Esophagus muscularis mucosa (tissue), 3 donors: Measurements from ENCODE around the gene RNF144B.

Source experiments
- POLR2AphosphoS5 ChIP-seq, 2 donors: sonication (generic); formaldehyde crosslinking; IDR thresholded peaks; one replicate each; pipeline ENCODE4 v1.6.1; 2017; ENCODE audit warnings: antibody characterized with exemption in 2 of 2
- TF ChIP-seq, protein P1 (sequence below), 3 experiments: fragments of 200-600 bp in 2 of 3; fragments of 450-650 bp in 1 of 3; sonication (generic) in 2 of 3; IDR thresholded peaks; one replicate each; pipeline ENCODE4 v1.5.1; 2017 to 2019; ENCODE audit warnings: antibody characterized with exemption in 3 of 3, mild to moderate bottlenecking in 2 of 3, moderate library complexity in 1 of 3

DNA sequence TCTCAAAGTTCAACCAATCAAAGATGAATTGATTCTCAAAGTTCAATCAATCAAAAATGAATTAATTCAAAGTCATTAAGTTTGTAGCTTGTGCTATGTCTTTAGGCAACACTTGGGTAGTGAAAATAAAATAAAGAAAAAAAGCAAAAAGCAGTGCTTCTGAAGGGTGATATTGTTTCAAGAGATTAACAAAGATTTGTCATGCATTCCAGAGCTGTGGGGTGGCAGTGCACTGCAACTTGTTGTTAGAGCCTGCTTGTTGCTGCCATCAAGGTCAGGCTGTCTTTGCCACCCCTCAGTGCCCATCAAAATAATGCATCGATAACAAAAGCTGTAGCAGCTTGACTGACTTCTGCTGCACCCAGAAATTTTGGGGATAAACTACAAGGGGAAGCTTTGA is 128.6 kb downstream of the RNF144B start:
- TF ChIP-seq, protein P1, sequence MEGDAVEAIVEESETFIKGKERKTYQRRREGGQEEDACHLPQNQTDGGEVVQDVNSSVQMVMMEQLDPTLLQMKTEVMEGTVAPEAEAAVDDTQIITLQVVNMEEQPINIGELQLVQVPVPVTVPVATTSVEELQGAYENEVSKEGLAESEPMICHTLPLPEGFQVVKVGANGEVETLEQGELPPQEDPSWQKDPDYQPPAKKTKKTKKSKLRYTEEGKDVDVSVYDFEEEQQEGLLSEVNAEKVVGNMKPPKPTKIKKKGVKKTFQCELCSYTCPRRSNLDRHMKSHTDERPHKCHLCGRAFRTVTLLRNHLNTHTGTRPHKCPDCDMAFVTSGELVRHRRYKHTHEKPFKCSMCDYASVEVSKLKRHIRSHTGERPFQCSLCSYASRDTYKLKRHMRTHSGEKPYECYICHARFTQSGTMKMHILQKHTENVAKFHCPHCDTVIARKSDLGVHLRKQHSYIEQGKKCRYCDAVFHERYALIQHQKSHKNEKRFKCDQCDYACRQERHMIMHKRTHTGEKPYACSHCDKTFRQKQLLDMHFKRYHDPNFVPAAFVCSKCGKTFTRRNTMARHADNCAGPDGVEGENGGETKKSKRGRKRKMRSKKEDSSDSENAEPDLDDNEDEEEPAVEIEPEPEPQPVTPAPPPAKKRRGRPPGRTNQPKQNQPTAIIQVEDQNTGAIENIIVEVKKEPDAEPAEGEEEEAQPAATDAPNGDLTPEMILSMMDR (IDR thresholded peaks at IDR 0.05) = no peak
- TF ChIP-seq POLR2AphosphoS5 (IDR thresholded peaks at IDR 0.05) = no peak
